SHP77 (cell line): ENCODE results near the gene IFT88.
"Not testable (repeated sequence)": the region's sequence is repeated elsewhere in the genome, so short reads cannot be mapped to it uniquely, and the experiment has no call there.

Experiments
- DNase-seq, 2 experiments: peaks; one replicate each; lab custom pipeline; 2025; lab: John Stamatoyannopoulos, UW

The IFT88 gene

DNA sequence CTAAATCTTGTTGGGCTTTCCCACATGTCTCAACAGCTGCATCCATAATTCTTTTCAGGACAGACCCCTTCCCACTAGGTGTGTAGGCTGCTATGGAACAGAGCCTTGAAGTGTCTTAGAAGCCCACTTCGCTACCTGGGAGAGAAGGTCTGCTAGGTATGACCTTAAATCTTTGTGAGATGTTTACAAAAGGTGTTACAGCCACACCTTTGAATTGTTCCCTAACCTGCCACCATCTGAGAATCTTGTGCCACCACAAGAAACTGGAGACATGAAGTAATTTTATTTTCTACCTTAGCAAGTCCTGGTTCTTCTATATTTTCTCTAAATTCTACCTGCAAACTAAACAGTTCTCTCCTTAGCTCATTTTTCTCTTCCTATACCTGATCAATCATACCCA, 69.1 kb downstream of the IFT88 start:
- DNase-seq, result no peak

DNA sequence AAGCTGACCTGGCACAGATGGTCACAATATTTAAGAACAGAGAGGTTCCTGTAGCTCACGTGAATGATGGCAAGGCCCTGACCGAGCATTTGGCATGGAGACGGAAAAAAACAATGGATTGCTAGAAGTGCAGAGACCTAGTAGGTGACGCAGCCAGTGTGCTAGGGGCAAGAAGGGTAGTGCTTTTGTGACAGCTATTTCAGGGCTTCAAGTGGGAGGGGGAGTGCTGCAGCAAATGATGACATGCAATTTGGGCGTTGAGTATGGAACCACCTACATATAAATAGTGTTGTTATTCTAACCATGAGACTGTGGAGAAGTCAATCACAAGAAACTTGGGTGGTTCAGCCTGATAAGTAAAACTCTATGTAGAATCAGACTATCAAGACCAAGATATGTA, 70.9 kb downstream of the IFT88 start:
- DNase-seq, result no peak

DNA sequence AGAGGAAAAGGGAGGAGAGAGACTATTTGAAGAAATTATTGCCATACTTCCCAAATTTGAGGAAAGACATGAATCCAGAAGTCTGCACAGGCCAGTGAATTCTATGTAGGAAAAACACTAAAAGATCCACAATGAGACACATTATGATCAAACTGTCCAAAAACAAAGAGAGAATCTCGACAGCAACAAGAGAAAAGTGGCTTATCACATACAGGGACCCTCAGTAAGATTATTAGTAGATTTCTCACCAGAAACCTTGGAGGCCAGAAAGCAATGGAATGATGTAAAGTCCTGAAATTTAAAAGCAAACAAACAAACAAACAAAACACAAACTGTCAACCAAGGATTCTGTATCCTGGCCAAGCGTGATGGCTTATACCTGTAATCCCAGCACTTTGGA, 80.8 kb downstream of the IFT88 start:
- DNase-seq, result no peak

DNA sequence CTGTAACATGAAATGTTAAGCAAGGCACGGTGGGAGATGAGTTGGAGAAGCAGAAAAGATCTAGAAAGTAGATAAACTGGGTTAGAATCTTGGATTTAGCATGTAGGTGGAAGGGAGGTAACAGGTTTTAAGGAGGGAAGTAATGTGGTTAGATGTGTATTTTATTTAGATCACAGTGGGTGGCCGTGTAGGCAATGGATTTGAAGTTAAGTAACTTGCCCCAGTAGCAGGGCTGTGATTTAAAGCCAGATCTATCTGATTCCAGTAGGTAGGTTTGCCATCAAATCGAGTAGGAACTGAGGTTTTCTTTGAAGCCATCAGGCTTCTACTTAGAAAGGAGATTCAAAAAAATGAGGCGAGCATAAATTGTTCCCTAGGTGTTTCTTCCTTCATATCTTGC, 86.0 kb downstream of the IFT88 start:
- DNase-seq, result no peak

DNA sequence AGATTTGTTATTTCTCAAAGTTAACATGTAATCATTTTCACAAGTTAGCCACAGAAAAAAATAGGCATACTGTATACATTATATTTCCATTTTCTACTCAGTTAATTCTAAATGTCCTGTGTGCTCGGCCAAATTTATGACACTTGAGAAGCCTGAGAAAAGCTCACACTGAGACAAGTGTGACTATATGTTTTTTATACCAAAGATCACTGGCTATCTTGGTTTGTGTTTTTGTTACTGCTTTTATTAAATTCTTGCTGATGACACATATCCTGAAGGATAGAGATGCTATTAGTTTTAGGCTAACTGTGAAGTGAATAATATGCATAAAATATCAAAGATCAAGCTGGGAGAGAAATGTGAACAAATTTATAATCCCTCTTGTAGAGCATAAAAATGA, 87.2 kb downstream of the IFT88 start:
- no peak for DNase-seq

DNA sequence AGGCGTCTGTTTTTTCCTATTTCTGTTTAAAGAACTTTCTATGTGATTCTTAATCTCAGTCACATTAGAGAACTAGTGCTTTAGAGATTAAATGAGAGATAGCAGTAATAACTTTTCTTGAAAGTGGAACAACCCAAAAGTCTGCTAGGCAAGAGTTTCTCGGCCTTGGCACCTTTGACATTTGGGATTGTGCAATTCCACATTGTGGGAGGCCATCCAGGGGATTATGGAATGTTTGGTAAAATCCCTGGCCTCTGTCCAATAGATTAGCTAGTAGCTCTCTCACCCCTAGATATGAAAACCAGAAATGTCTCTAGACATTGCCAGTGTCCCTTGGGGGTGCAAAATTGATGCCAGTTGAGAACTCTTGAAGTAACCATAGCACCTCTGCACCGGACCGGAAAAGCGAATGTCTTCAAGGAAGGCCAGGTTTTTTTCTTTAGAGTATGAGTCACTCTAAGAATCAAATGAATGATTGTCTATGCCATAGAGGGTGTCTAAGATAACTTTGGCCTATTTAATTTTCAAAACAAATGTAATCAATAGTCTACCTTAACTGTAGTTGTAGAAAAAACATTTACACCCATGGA, 91.6 kb downstream of the IFT88 start:
- DNase-seq, result no peak

DNA sequence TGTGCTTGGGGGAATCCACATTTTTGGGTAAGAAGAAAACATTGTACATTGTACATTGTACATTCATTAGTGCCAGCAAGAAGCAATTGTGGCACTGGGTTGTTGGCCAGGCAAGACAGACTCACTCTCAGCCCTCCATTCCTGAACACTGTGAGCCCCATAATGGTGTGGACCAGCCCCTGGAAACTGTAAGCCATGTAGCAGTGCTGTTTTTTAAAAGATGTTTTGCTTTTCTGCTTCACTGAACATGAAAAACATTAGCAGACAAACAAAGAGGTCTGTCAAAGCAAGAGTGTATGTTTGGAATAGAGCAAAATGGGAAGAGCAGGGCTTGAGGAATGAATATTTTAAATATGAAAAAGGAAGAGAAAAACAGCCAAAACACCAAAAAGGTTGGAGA, 97.4 kb downstream of the IFT88 start:
- no peak for DNase-seq

DNA sequence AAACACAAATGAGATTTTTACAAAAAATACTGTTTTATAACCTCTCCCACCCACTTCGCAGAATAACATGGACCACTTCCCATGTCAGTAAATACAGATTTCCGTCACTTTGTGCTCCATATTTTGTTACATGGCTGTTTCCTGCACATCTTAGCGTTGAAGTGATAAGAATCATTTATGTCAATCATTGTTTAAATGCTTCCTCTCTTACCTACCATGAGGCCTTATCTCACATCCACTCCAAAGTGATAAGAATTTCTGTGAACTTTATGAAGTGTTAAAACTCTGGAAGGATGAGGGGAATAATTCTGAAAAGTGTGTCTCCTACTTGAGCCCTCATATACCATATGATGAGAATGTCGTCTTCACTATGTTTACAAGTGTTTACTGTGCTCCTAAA, 100.0 kb downstream of the IFT88 start:
- no peak for DNase-seq

DNA sequence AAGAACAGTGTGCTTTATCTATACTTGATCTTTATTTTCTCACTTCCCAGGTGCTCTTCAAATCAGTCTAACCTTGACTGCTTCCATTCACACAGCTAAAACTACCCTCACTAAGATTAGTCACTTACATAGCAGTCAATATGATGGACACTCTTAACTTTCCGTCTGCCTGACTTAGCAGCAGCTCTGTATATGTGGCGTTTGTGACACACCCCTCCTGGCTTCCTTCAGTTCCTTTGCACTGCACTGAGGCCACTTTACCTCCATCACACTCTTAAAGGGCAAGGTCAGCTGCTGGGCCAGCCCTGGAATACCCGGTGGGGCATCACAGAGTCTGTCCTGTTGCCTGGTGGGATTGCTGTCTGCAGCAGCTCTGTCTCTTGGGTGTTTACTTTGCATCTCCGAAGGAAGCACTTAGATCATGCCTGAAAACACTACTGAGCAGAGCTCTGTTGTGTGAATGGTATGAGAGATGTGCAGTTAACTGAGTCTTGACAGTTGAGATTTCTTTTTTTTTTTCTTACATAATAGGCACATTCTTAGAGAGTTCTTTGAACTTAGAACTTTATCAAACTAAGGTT, 101.0 kb downstream of the IFT88 start:
- DNase-seq, result no peak

DNA sequence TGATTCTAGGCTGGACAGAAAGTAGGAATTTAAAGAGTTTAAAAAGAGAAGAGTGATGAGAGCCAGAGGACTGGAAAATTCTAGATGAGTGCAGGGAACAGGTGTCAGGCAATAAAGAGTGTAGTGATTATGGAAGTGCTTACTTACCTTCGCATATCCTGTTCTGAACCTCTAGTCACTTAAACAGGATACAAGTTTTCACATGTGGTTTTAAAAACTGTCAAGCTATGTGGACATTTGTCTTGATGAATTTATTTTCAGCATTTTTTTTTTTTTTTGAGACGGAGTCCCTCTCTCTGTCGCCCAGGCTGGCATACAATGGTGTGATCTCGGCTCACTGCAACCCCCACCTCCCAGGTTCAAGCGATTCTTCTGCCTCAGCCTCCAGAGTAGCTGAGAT, 102.2 kb downstream of the IFT88 start:
- DNase-seq, result no peak

DNA sequence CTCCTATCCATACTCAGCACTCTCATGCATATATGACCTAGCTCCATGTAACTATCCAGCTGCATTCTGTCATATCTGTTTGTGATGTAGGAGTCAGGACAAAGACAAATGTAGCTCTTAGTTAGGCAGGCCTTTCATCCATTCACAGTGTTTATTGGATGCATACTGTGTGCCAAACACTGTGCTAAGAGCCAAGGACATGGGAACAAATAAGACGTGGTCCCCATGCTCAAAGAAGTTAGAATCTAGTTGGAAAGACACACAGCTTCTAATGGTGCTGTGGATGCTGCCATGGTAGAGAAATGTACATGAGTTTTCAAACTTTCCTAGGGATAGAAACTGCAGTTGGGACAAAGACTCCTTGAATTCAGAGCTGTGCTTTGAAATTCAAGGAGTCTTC, 104.8 kb downstream of the IFT88 start:
- DNase-seq, result no peak

DNA sequence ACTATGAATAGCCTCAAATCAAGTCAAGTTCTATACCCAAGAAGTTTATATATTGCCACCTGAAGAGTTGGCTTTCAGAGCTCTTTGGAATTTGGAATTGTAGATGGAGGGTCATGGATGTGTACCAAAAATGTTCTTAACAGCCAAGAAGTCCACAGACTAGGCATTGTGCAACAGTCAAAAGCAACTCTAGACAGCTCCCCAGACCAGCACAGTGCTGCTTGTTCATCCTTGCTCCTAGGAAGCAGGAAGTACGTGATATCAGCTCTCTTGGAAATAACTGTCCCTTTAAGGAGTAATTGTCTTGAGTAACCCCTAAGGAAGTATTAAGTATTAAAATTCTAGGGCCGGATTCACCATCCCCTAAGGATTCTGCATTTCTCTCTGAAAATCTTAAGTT, 105.8 kb downstream of the IFT88 start:
- no peak for DNase-seq

DNA sequence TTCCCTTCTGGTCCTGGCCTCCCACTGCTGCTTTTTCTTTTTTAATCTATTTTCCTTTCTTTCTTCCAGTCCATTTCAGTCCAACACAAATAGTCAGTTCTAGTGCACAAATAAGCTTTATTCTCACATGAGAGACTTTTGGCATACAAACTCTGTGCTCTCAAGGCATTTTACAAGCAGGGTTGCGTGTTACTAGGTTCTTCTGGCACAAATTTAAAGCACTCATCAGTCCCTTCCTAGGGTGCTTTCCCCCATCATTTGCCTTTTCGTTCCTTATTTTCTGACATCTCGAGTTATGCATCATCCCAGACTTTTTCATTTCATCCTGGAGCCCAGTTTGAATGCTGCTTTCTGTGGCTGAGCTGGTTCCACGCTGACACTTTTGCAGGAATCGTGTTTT, 106.8 kb downstream of the IFT88 start:
- no peak for DNase-seq

DNA sequence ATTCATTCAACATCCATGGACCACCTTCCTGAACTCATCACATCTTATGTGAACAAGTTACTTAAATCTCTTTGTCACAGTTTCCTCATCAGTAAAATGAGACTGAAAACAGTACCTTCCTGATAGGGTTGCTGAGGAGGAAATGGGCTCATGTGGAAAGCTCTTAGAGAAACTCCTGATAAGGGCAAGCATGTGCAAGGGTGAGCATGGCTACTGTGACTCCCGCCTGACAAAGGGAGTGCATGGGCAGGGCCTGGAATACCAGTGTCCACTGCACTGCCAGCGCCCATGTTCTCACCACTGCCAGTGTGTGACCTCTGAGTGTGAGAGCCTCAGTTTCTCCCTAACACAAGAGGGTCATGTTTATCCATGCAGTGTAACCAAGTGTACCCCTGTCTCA, 109.3 kb downstream of the IFT88 start:
- DNase-seq, result no peak

DNA sequence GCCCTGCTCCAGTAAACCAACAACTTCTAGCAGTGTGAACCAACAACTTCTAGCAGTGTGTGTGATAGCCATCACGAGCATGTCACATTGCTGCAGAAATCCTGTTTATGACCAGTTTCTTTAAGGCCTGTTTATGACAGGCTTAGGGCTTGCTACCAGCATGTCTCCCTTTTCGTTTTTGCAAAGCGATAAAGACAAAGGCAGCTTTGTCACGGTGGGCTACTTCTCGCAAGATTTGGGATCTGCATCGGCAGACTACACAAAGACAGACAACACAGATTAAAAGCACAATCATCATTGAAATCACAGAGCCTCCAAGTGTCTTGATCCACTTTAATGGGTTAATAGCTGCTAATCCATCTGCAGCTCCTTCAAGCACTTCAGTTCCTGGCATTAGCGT, 111.6 kb downstream of the IFT88 start:
- DNase-seq, result not testable (repeated sequence)

DNA sequence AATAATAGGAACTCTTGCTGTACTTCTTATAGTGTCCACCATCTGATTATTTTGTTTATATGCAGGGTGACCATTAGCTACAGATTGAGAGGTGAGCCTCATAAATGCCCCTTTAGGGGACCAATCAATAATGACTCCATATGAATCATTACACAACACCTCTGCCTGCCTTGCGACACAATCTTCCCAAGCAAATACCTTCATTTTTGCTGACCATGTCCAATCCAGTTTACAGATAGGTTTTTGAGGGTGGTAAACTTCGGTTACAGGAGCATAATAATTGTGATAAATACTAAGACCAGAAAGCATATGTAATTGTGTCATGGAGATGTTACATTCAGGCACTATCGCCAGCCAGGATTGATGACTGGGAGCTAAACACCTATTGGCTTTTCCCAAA, 112.9 kb downstream of the IFT88 start:
- DNase-seq, result no peak

DNA sequence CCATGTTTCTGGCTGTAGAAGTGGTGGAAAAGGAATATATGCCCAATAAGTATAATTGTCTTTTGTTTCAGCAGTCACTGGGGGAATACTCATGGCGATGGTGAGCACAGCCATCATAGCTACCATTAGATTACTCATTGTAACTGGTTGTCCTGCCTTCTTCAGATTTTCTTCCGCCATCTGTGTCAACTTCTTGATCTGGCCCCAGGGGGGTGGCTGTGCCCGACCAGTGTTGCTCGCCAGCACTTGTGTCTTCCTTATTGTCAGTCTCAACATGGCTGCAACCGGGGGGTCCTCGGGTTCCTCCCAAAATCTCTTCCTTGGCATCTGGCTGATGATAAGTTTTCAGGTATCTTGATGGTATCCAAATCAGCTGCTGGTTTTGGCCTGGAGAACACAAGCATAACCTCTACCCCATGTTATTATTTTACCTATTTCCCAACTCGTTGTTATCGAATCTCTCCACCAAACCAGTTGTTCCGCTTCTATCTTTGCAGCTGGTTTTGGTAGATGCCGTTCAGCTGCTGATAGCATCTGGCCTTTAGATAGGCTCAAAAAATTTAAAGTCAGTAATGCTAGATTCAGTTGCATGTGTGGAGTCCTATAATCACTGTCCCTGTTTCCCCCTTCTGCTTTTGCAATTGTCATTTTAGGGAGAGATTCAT, 113.6 kb downstream of the IFT88 start:
- DNase-seq, result no peak

DNA sequence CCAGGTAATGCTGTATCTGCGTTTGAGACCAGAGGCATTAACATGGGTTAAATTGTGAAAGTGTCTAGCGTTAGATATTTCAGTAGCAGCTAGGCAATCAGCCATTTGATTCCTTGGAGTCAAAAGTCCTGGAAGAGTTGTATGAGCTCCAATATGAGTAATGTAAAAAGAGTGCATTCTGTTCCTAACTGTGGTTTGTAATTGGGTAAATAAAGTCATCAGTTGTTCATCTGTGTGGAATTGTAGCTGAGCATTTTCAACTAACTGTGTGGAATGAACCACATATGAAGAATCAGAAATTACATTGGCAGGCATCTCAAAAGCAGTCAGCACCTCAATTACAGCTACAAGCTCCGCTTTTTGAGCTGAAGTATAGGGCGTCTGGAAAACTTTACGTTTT, 114.5 kb downstream of the IFT88 start:
- not testable (repeated sequence) for DNase-seq

DNA sequence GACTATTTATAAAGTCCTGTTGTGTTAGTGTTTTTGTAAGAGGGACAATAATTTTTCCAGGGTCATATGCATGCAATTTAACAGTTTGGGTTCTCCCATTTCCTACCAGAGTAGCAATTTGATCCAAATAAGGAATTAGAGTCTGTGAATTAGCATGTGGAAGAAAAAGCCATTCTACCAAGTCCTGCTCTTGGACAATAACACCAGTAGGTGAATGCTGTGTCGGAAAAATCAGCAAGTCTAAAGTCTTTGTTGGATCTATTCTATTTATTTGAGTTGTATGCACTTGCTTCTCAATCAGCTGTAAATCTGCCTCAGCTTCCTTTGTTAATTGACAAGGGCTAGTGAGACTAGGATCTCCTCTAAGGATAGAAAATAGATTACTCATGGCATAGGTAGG, 115.1 kb downstream of the IFT88 start:
- DNase-seq, result no peak

DNA sequence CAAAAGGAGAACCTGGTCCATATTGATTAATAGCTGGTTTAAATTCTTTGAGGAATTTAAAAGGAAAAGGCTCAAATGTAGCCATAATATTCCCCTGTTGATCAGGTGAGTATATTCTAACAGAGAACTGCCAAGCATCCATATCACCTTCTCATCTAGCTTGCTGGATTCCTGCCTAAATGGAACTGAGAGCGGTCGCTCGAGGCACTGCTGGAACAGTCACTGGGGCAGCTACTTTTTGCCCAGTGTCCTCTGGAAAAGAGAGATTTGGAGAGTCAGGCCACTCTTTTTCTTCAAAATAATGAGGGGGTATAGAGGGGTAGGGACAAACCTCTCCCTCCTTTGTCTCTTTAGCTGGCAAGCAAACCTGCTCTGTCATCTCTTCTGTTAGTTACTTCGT, 117.1 kb downstream of the IFT88 start:
- DNase-seq, result no peak

DNA sequence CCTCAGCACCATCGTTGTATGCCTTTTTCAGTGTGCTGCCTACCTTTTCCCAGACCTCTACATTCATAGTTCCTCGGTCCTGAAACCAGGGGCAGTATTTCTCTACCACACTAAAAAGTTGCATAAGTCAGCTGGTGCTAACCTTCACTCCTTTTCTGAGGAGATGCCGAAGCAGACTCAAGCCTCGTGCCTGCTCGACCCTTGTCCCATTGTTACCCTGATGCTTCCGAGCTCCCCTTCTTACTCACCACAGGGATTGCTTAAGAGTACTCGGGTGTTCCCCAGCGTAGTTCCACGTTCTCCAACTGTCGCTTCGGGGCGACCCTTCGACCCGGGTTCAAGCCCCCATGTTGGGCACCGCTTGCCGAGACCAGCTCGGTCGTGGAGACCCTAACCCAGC, 117.6 kb downstream of the IFT88 start:
- DNase-seq, result no peak

DNA sequence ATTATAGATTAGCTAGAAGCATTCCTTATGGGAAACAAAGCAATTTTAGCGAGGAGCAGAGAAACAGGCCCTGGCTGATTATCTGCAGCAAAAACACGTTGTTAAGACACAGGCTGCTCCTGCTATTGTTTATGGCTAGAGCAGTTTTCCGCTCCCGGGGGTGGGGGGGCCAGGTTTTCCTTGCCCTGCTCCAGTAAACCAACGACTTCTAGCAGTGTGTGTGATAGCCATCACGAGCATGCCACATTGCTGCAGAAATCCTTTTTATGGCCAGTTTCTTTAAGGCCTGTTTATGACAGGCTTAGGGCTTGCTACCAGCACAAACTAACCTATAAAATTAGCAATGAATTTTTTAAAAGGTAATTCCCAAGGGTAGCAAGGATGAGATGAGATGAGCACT, 118.1 kb downstream of the IFT88 start:
- no peak for DNase-seq

DNA sequence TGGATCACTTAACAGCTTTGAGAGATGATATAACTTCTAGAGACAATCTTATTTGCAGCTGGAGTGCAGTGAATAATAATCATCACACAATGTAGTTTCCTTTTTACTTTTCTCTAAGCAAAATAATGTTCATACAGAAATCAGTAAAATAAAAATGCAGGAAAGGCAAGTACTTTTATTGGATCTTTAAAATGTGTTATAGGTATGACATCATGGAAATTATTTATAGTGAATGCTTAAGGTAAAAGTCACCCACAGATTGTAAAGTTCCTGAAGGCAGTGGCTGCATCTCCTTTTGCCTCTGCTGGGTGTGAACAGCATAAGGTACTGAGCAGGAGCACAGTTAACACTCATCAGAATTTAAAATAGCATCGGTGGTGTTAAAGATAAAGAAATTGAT, 119.2 kb downstream of the IFT88 start:
- no peak for DNase-seq
